ENCODE measurements around the gene RRBP1.

DNA sequence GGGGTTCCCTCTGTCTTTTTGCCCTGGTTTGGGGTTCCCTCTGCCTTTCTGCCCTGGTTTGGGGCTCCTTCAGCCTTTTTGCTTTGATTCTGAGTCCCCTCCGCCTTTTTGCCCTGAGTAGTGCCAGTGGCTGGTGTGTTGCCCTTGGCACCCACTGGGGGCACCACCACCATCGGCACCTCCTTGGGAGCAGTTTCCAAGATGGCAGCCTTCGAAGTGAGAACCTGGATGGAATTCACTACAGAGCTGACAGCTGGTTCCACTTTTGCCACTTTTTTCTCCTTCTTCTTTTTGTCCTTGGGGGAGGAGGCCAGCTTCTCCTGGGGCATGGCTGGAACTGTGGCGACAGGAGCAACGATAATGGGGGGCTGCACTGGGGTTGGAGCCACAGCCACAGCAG lies 22.2 kb downstream of the RRBP1 start:
- TF ChIP-seq, protein P1, sequence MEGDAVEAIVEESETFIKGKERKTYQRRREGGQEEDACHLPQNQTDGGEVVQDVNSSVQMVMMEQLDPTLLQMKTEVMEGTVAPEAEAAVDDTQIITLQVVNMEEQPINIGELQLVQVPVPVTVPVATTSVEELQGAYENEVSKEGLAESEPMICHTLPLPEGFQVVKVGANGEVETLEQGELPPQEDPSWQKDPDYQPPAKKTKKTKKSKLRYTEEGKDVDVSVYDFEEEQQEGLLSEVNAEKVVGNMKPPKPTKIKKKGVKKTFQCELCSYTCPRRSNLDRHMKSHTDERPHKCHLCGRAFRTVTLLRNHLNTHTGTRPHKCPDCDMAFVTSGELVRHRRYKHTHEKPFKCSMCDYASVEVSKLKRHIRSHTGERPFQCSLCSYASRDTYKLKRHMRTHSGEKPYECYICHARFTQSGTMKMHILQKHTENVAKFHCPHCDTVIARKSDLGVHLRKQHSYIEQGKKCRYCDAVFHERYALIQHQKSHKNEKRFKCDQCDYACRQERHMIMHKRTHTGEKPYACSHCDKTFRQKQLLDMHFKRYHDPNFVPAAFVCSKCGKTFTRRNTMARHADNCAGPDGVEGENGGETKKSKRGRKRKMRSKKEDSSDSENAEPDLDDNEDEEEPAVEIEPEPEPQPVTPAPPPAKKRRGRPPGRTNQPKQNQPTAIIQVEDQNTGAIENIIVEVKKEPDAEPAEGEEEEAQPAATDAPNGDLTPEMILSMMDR (IDR thresholded peaks at IDR 0.05) = no peak
- no peak for TF ChIP-seq POLR2A (IDR thresholded peaks at IDR 0.05)

Data from vagina (tissue), 2 donors.